Transverse colon (tissue), 4 donors: ENCODE data around the gene GPR151. TPM values are rescaled to one million over a fixed set of nuclear protein-coding genes. Genes with fewer than 3 reads are reported as not detected.
A peak's percentile ranks its signal among the peaks of the same experiment; 100 is the strongest.

Experiments
- DNase-seq: peaks from one replicate; pipeline ENCODE4 v3.0.0-alpha.2; 2019
- H3K27ac ChIP-seq, 4 donors: fragments of 200-600 bp; sonication (generic); 2 replicates each; pipeline ENCODE4 v1.5.1; 2016 to 2018; ENCODE audit warnings: inconsistent platforms in 4 of 4
- H3K27me3 ChIP-seq: fragments of 200-600 bp; sonication (generic); 2 replicates; pipeline ENCODE4 v1.5.1; 2017; ENCODE audit warnings: inconsistent platforms
- H3K36me3 ChIP-seq, 4 donors: fragments of 200-600 bp; sonication (generic); 2 replicates each; pipeline ENCODE4 v1.5.1; 2017 to 2019; ENCODE audit warnings: inconsistent platforms in 4 of 4
- H3K4me1 ChIP-seq, 4 donors: fragments of 200-600 bp; sonication (generic); 2 replicates each; pipeline ENCODE4 v1.5.1; 2017 to 2020; ENCODE audit warnings: inconsistent platforms in 4 of 4
- H3K4me3 ChIP-seq, 4 donors: fragments of 200-600 bp; sonication (generic); 1 replicate in 1 of 4; 2 replicates in 3 of 4; pipeline versions ENCODE4 v1.5.1 to v1.6.1; 2017 to 2019; ENCODE audit warnings: inconsistent platforms in 4 of 4
- H3K9me3 ChIP-seq, 2 donors: fragments of 200-600 bp; sonication (generic); 2 replicates each; pipeline ENCODE4 v1.5.1; 2017 to 2019; ENCODE audit warnings: inconsistent platforms in 2 of 2
- CTCF ChIP-seq, 5 experiments: fragments of 200-600 bp in 3 of 5; fragments of 450-650 bp in 2 of 5; sonication (generic) in 3 of 5; IDR thresholded peaks; 1 replicate in 2 of 5; 2 replicates in 3 of 5; pipeline ENCODE4 v1.5.1; 2016 to 2017; ENCODE audit warnings: antibody characterized with exemption in 5 of 5, inconsistent platforms in 3 of 5, mild to moderate bottlenecking in 2 of 5, moderate library complexity in 1 of 5
- EP300 ChIP-seq: sonication (generic); formaldehyde crosslinking; IDR thresholded peaks from one replicate; pipeline ENCODE4 v1.6.1; 2017; ENCODE audit warnings: antibody characterized with exemption, low read depth
- POLR2A ChIP-seq: fragments of 450-650 bp; IDR thresholded peaks from one replicate; pipeline ENCODE4 v1.6.1; 2016; ENCODE audit warnings: antibody characterized with exemption, mild to moderate bottlenecking, moderate library complexity
- POLR2AphosphoS5 ChIP-seq, 3 donors: sonication (generic); formaldehyde crosslinking; IDR thresholded peaks; one replicate each; pipeline ENCODE4 v1.6.1; 2016; ENCODE audit warnings: antibody characterized with exemption in 3 of 3
- WGBS, 2 donors: methylation state at CpG; one replicate each; pipeline ENCODE4 v1.1.5; 2018; ENCODE audit warnings: low coverage in 1 of 2; 5-methylcytosine and 5-hydroxymethylcytosine counted together
- in situ Hi-C, 4 donors: fragments of 200-750 bp; cut with MboI; loops; one replicate each; pipeline versions ENCODE4 v1.15.0 to v1.15.1; 2017; ENCODE audit warnings: low sequenced_read_pairs in 3 of 4, low pct_ligation_motif_present in 1 of 4, low pct_unique_long_range_greater_than_20kb in 1 of 4
- intact Hi-C: fragments of 100-400 bp; cut with DNase I; formaldehyde crosslinking; loops from one replicate; pipeline ENCODE4 v1.15.1; 2023; ENCODE audit warnings: low total_unique reads
- total RNA-seq, 4 donors: library from RNA; depleted of rRNA; stranded (reverse); fragments of >200 nt; gene quantifications; one replicate each; pipeline ENCODE4 v1.1.0, GENCODE V29; 2016

The GPR151 gene
- total RNA-seq, 4 donors from 2014 or later, result not detected

DNA sequence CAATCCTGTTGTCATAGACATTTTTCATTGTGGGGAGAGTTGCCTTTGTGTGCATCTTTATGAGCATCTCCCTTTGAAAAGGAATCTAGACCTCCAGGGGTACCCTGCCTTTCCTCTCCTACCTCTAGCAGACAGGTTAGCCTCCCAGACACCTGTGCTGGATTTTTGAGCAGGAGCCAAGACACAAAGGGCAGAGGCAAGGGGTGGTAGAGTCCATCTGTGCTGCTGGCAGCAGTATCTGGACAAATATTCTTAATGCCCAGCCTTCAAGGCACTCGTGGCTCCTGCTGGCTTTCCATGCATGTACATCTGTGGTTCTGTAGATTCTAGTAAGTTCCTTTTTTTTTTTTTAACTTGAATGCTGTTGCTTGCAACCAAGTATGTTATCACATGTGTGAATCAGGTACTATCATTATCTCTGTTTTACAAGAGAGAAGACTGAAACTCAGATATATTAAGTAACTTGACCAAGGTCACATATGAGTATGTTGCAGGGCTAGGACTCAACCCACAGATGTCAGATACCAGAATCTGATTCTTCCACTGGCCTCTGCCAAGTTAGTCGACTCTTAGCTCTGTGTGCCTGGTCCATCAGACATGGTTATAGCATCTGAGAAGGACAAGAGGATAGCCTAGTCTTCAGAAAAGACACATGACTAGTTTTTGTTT lies 32.9 kb upstream of the GPR151 start:
- DNase-seq, result no peak
- Histone ChIP-seq H3K9me3 (no peaks in the 10 kb centered on the region), H3K4me1 (no peaks in the 10 kb centered on the region), H3K27ac (no peak overlapping the region), H3K27me3 (no peaks in the 10 kb centered on the region), H3K4me3 (no peak overlapping the region), H3K36me3 (no peaks in the 10 kb centered on the region)
- intact Hi-C loops, result no loop called here
- in situ Hi-C loops, result loop anchor here (10.0 to 25.0 kb wide), 3 partner anchors 416 to 813 kb away; no protein-coding TSS in a partner anchor
- no peak for TF ChIP-seq EP300
- no peak for TF ChIP-seq POLR2AphosphoS5 (IDR thresholded peaks at IDR 0.05)
- no peak for TF ChIP-seq CTCF (IDR thresholded peaks at IDR 0.05)
- TF ChIP-seq POLR2A, result no peak
- 34% methylated on average over 2 of the region's 2 CpGs; no CpG with 5 or more reads in 1 of the 2 donors for WGBS, 2 donors

GRCh38 chr5:146544232-146544631 lies 28.2 kb upstream of the GPR151 start:
- intact Hi-C loops, result no loop called here
- TF ChIP-seq POLR2A (no peak), CTCF (IDR thresholded peaks at IDR 0.05) (no peak), POLR2AphosphoS5 (IDR thresholded peaks at IDR 0.05) (no peak), EP300 (no peak)
- in situ Hi-C loops, result loop anchor here (5.0 to 25.0 kb wide), 4 partner anchors 421 to 818 kb away; no protein-coding TSS in a partner anchor
- no peak overlapping the region for H3K27ac ChIP-seq
- H3K4me3 ChIP-seq, result no peak overlapping the region
- H3K36me3 ChIP-seq, result no peaks in the 10 kb centered on the region
- no peaks in the 10 kb centered on the region for H3K4me1 ChIP-seq
- no peak for DNase-seq
- H3K9me3 ChIP-seq, result no peaks in the 10 kb centered on the region
- H3K27me3 ChIP-seq, result peaks cover 7% of the 10 kb centered on the region

GRCh38 chr5:146541958-146542849 lies 26.2 kb upstream of the GPR151 start:
- no peak overlapping the region for H3K27ac ChIP-seq
- TF ChIP-seq POLR2A (no peak), CTCF (IDR thresholded peaks at IDR 0.05) (peak; percentile 76 to 83 (median 79))
- in situ Hi-C loops (loop anchor here (5.0 to 25.0 kb wide), 4 partner anchors 423 to 820 kb away; no protein-coding TSS in a partner anchor), intact Hi-C loops (no loop called here)
- whole genome bisulfite sequencing, 2 donors, result 25 to 28% methylated on average over 7 to 16 of the region's 16 CpGs
- no peak overlapping the region for H3K4me3 ChIP-seq
- DNase-seq, result peak; percentile 77
- H3K9me3 ChIP-seq, result no peaks in the 10 kb centered on the region
- no peaks in the 10 kb centered on the region for H3K36me3 ChIP-seq
- H3K4me1 ChIP-seq, result no peaks in the 10 kb centered on the region
- peaks cover 7% of the 10 kb centered on the region for H3K27me3 ChIP-seq

- Histone ChIP-seq H3K4me3 (no peak overlapping the region), H3K27me3 (peaks cover 7% of the 10 kb centered on the region), H3K4me1 (no peaks in the 10 kb centered on the region), H3K36me3 (no peaks in the 10 kb centered on the region), H3K9me3 (no peaks in the 10 kb centered on the region), H3K27ac (no peak overlapping the region)
- WGBS, 2 donors, result 75 to 86% methylated on average over 2 of the region's 2 CpGs
- TF ChIP-seq POLR2AphosphoS5 (IDR thresholded peaks at IDR 0.05), result no peak
- TF ChIP-seq EP300, result no peak
- TF ChIP-seq POLR2A, result no peak
- no peak for TF ChIP-seq CTCF (IDR thresholded peaks at IDR 0.05)
- intact Hi-C loops (no loop called here), in situ Hi-C loops (loop anchor here (5.0 to 25.0 kb wide), 4 partner anchors 424 to 822 kb away; no protein-coding TSS in a partner anchor)
- no peak for DNase-seq
These were observed 24.4 kb upstream of the GPR151 start for GRCh38 chr5:146540414-146540813.
